WI38 (cell line): ENCODE measurements around the gene FNTB.

Experiments
- H3K4me3 ChIP-seq: 2 replicates; pipeline ENCODE4 v1.5.1; 2011; ENCODE audit warnings: low read depth, mild to moderate bottlenecking, control low read depth, low read length
- TF ChIP-seq, protein P1 (sequence below): IDR thresholded peaks from 2 replicates; pipeline ENCODE4 v1.5.1; 2012; ENCODE audit warnings: low read depth, mild to moderate bottlenecking, control low read depth, low read length

The FNTB gene

DNA sequence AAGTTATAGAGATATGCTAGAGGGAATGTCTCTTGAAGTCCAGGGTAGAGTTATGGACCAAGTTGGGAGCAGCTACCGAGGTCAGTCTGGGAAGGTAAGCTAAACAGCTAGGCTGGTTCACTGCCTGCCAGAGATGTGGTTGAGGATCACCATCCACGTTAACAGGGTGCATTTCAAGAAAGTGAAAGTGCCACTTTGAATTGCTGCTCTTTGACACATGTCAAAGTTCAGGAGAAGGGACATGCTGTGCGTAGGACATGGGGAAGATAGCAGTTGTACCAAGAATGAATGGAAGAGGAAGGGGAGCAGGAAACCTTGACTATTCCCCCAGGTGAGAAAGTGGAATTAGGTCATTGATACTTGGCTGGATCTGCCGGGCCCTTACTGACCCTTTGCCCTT lies 66.1 kb downstream of the FNTB start:
- no peak overlapping the region for H3K4me3 ChIP-seq
- TF ChIP-seq, protein P1, sequence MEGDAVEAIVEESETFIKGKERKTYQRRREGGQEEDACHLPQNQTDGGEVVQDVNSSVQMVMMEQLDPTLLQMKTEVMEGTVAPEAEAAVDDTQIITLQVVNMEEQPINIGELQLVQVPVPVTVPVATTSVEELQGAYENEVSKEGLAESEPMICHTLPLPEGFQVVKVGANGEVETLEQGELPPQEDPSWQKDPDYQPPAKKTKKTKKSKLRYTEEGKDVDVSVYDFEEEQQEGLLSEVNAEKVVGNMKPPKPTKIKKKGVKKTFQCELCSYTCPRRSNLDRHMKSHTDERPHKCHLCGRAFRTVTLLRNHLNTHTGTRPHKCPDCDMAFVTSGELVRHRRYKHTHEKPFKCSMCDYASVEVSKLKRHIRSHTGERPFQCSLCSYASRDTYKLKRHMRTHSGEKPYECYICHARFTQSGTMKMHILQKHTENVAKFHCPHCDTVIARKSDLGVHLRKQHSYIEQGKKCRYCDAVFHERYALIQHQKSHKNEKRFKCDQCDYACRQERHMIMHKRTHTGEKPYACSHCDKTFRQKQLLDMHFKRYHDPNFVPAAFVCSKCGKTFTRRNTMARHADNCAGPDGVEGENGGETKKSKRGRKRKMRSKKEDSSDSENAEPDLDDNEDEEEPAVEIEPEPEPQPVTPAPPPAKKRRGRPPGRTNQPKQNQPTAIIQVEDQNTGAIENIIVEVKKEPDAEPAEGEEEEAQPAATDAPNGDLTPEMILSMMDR: no peak

DNA sequence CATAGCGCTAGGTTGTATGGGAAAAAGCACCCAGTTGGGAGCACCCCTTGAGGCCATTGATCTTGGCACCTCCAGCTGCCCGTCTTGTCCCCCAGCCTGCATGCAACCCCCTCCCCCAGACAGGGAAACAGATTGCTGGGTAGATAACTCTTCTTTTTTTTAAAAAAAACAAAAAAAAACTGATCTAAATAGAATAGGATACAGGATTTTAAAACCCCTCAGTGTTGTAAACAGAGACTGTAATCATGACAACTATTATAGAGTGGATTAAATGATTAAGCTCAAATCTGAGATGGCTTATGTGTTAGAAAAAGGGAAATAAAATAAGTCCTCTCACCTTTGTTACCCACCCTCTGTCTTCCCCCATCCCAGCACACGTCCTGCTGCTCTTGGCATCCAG lies 66.8 kb downstream of the FNTB start:
- H3K4me3 ChIP-seq: no peak overlapping the region
- TF ChIP-seq, protein P1: no peak

DNA sequence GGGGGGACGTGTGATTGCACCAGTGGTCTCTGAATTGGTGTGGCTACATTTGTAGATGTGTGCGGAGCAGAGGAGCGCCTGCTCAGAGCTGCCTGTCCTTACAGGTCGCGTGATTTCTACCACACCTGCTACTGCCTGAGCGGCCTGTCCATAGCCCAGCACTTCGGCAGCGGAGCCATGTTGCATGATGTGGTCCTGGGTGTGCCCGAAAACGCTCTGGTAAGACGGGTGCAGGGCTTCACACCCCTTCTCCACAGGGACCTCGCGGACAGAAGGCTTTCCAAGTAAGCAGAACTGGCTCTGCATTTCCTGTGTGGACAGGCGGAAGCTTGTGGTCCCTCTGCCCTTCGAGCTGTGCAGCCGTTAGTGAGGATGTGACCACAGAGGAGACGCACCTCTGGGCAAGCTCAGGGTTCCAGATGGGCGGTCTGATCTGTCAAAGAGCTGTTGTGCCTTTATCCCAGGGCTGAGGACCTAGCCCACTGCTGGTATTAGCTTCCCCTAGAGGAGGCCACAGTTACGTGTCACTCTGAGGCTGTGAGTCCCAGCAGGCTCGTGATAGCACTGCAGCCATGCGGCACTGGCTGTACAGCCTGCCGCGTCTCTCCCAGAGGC lies 67.9 kb downstream of the FNTB start:
- H3K4me3 ChIP-seq: no peak overlapping the region
- TF ChIP-seq, protein P1: no peak

DNA sequence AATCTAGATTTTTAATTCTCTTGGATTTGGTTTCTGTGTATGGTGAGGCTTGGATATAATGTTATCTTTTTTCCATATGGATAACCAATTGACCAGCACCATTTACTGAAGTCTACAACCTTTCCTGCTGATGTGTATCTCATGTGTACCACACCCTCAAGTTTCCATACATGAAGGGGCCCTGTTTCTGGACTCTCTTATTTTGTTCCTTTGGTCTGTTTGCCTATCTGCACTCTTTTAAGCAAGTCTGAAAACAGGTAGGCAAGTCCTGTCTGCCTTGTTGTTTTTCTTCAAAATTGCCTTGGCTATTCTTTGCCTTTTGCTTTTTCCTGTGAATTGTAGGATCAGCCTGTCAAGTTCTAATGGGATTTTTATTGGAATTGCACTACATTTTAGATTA lies 71.0 kb downstream of the FNTB start:
- TF ChIP-seq, protein P1: no peak
- H3K4me3 ChIP-seq: no peak overlapping the region

DNA sequence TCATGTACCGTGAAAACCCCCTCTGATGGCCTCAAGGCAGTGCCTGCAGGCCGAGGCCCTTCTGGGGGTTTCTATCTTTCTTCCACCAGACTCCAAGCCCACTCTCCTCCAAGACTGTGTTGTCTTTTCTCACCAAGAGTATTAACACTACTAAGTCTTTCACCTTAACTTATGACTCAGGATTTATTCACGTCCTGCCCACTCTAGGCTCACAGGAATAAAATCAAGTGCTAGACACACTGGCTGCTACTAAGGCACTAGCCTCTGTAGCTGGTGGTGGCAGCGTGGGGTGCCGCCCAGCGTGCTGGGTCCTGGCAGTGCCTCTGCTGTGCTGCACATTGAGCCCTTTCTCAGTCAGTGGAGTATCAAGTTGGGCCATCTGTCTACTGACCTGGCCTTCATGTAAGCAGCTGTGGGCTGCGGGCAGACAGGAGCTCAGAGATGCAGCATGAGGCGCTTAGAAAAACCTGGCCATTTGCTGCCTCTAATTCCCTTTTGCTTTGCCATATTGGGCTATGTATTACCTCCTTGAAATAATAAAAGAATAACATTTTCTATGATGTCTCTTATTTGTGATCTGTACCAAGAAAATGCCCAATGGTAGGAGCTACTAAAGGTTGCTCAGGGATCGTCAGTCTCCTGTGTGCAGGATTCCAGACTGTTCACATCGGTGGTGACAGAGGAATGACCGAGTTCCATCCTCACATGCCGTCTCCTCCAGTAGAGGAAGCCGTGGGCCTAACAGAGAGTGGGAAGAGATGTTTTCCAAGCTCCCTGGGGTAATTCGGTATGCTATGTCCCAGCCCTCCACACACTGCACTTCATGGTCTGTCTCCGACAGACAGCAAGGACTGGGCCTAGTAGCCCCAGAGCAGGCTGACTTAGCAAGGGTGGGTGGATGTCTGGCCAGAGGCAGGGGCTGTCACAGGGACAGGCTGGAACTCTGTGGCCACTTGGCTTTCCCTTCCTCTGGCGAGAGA lies 75.7 kb downstream of the FNTB start:
- TF ChIP-seq, protein P1: no peak
- no peak overlapping the region for H3K4me3 ChIP-seq

DNA sequence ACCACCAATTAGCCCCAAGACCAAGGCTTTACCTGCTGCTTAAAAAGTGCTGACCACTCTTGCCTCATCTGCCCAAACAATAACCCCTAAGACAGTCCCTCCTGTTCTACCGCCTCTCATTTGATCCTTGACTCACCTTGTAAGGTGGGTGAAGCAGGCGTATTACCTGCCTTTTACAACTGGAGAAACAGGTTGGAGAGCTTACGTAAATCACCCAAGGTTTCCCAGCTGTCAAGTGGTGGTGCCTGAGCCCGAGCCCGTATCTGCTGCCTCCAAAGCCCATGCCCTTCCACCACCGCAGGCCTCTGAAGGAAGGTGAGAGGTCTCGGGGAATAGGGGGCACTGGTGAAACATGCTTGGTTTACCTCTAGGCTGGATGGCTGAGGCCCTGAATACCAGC lies 79.0 kb downstream of the FNTB start:
- TF ChIP-seq, protein P1: no peak
- H3K4me3 ChIP-seq: no peak overlapping the region

DNA sequence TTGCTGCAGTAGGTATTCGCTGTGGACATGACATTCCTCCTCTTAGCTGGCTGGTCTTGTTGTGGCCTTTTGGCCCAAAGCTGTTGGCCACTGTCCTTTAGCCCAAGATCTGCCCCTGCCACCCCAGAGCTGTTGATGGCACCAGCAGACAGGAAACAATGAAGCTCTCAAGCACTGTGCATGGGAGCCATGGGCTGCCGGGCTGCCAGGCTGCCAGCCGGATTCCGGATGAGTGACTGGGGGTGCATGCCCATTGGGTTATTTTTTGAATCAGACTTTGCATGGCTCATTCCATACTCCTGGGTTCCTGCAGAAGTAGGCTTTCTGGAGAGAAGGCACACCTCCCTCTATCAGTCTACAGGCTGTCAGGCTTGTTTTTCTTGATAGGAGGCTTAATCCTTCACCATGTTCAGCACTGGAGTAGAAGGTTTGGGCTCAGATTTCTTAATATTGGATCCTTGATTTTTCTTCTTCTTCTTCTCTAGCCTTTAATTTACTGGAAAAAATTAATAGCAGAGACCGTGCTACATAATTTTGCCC lies 83.2 kb downstream of the FNTB start:
- TF ChIP-seq, protein P1: no peak
- no peak overlapping the region for H3K4me3 ChIP-seq
